HepG2 (cell line): ENCODE results near the gene LRRC8C. TPM values are rescaled to one million over a fixed set of nuclear protein-coding genes. Genes with fewer than 3 reads are reported as not detected.

Source experiments
- ATAC-seq: fragments of 200-7000 bp; cut with Tn5 transposase; 3 replicates; pipeline ENCODE4 v1.9.1; 2020; ENCODE audit warnings: mild to moderate bottlenecking, moderate library complexity
- BruUV-seq: library from RNA; stranded (reverse); fragments of 400-500 nt; replicated peaks from 2 replicates; lab custom pipeline; 2021; lab: Mats Ljungman, UMichigan
- CTCF ChIA-PET: fragments of 300-600 bp; formaldehyde crosslinking; extraction: SDS; loops from one replicate; lab custom pipeline; 2021; ENCODE audit warnings: low total read pairs, inconsistent platforms, low intra/inter-chr PET ratio; lab: Yijun Ruan, JAX
- POLR2A ChIA-PET: fragments of 350-600 bp; sonication (Branson Sonifier 250); formaldehyde crosslinking; loops from one replicate; lab custom pipeline; 2020; ENCODE audit warnings: antibody characterized with exemption, inconsistent platforms; lab: Yijun Ruan, JAX
- DNase-seq: peaks from one replicate; pipeline ENCODE4 v3.0.0-alpha.2; 2015; ENCODE audit warnings: low spot score
- FAIRE-seq: peaks from 3 replicates; lab custom pipeline; 2011; peaks lifted over from hg19 to GRCh38; lab: Jason Lieb, UNC
- H2AFZ ChIP-seq: one replicate; pipeline ENCODE4 v1.6.1; 2011; ENCODE audit warnings: low read length, inconsistent platforms
- H3K27ac ChIP-seq: fragments of 300-600 bp; 3 replicates; pipeline ENCODE4 v1.8.0; 2011; ENCODE audit warnings: mixed run types, mild to moderate bottlenecking, mixed read lengths, low read length, inconsistent platforms; ENCODE audit not compliant: insufficient read depth; ENCODE audit errors: extremely low read length
- H3K27me3 ChIP-seq, 2 experiments: fragments of 200-600 bp in 1 of 2; 2 replicates in 1 of 2; 3 replicates in 1 of 2; pipeline versions ENCODE4 v1.6.0 to v1.8.0; 2011; ENCODE audit warnings: low read length in 2 of 2, mild to moderate bottlenecking in 2 of 2, moderate library complexity in 2 of 2, inconsistent platforms in 1 of 2; ENCODE audit not compliant: insufficient read depth in 2 of 2, control insufficient read depth in 1 of 2
- H3K36me3 ChIP-seq, 2 experiments: fragments of 200-600 bp in 1 of 2; replicated peaks in 1 of 2; 2 replicates in 1 of 2; 3 replicates in 1 of 2; pipeline versions ENCODE4 v1.5.1 to v1.8.0; 2011; ENCODE audit warnings: low read length in 2 of 2, inconsistent platforms in 1 of 2; ENCODE audit not compliant: insufficient read depth in 2 of 2, control insufficient read depth in 1 of 2
- H3K4me1 ChIP-seq: 2 replicates; pipeline ENCODE4 v1.5.1; 2012; ENCODE audit warnings: low read length, inconsistent platforms; ENCODE audit not compliant: insufficient read depth
- H3K4me2 ChIP-seq: 2 replicates; pipeline ENCODE4 v1.6.0; 2011; ENCODE audit warnings: low read depth, low read length, inconsistent platforms
- H3K4me3 ChIP-seq, 3 experiments: fragments of 200-600 bp in 1 of 3; sonication (generic), shearing (Covaris generic) in 1 of 3; replicated peaks in 1 of 3; 2 replicates each; pipeline ENCODE4 v1.5.1; 2011 to 2016; ENCODE audit warnings: low read length in 3 of 3, inconsistent platforms in 2 of 3, low read depth in 2 of 3, mild to moderate bottlenecking in 2 of 3, control low read depth in 1 of 3, mixed read lengths in 1 of 3; ENCODE audit not compliant: insufficient read depth in 1 of 3
- H3K79me2 ChIP-seq: one replicate; pipeline ENCODE4 v1.6.1; 2011; ENCODE audit warnings: low read length, inconsistent platforms; ENCODE audit not compliant: insufficient read depth
- H3K9ac ChIP-seq: 2 replicates; pipeline ENCODE4 v1.6.0; 2011; ENCODE audit warnings: mild to moderate bottlenecking, low read depth, low read length, inconsistent platforms; ENCODE audit not compliant: insufficient read depth
- H3K9me3 ChIP-seq: 2 replicates; pipeline ENCODE4 v1.5.1; 2012; ENCODE audit warnings: mild to moderate bottlenecking, low read length
- H4K20me1 ChIP-seq: 2 replicates; pipeline ENCODE4 v1.6.0; 2011; ENCODE audit warnings: inconsistent platforms, mild to moderate bottlenecking, low read length, moderate library complexity; ENCODE audit not compliant: insufficient read depth
- ZKSCAN5 ChIP-seq: sonication (generic); formaldehyde crosslinking; IDR thresholded peaks from 2 replicates; pipeline ENCODE4 v1.5.1; 2020; ENCODE audit warnings: mild to moderate bottlenecking, missing genetic modification reagents
- WGBS: methylation state at CpG from one replicate; pipeline ENCODE4 v1.1.6; 2017; ENCODE audit warnings: low lambda C conversion rate; 5-methylcytosine and 5-hydroxymethylcytosine counted together
- in situ Hi-C: cut with HindIII; loops from 2 replicates; pipeline ENCODE4 v1.10.0; 2017; ENCODE audit warnings: low pct_unique_long_range_greater_than_20kb; ENCODE audit not compliant: extremely low pct_ligation_motif_present
- intact Hi-C: fragments of 100-400 bp; cut with micrococcal nuclease; formaldehyde crosslinking; loops from one replicate; pipeline ENCODE4 v1.10.0; 2022; ENCODE audit not compliant: unreplicated experiment
- polyA plus RNA-seq, 8 experiments: library from polyadenylated mRNA; depleted of rRNA in 3 of 8; stranded (reverse) in 7 of 8; unstranded in 1 of 8; fragments of >200 nt; fragmentation: Illumina TruSeq in 4 of 8; extraction: Trizol in 4 of 8; gene quantifications; 2 replicates each; pipeline versions ENCODE4 v1.2.1 to v1.2.3, GENCODE V29; 2011 to 2016; ENCODE audit warnings: low read depth in 4 of 8, missing spikeins in 1 of 8, mixed read lengths in 1 of 8; ENCODE audit not compliant: insufficient read depth in 1 of 8
- total RNA-seq, 5 experiments: library from RNA; depleted of rRNA; stranded (reverse); fragments of >200 nt; fragmentation: Illumina TruSeq; extraction: Trizol; gene quantifications; 2 replicates each; pipeline ENCODE4 v1.2.3, GENCODE V29; 2016; ENCODE audit warnings: low read depth in 1 of 5
- TF ChIP-seq, protein P1 (sequence below): fragments of 450-650 bp; IDR thresholded peaks from 2 replicates; pipeline ENCODE4 v1.6.1; 2016
- TF ChIP-seq, protein P2 (sequence below): sonication (generic); formaldehyde crosslinking; IDR thresholded peaks from 2 replicates; pipeline ENCODE4 v1.5.0; 2020; ENCODE audit warnings: missing genetic modification reagents

Gene LRRC8C
- total and polyA plus RNA-seq, 2 of the 13 experiments (the other 11 are each of a cell fraction or from before 2014, with no cell fraction given): 0.22 to 0.32 TPM

DNA sequence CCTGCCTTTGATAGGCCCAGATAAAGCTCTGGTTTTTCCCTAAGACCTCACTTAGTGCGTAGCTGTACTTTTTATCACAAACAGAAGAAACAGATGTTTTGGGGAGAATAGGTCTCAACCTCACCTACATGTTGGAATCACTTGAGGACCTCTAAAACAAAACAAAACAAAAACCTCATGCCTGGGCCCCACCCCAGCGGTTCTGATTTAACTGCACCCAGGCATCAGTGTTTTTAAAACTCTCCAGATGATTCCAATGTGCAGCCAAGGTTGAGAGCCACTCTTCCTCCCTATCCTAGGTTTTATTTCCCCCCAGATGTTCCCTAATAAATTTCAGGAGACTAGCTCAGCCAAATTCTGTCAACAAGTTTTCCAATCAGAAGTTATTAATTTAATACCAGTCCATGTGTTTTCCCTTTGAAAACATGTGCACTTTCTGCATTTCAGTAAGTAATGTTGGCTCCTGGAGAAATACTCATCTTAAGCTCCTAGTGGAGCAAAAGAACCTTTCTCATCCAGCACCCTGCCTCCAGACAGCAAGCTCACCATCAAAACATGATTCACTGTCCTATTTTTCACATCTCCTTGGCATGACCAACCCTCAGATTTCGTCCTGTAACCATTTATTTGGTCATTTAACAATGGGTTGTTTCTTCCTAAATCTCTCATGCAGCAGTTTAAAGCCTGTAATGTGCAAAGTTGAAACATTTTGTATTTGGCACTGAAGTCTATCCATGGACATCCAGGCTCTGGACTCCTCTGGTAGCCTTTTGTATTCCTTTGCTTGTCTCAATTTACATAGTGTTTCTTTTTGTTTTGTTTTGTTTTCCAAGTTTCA, 27.5 kb downstream of the LRRC8C start:
- DNase-seq (no peak), FAIRE-seq (no peak), ATAC-seq (no peak)
- Histone ChIP-seq H3K9me3 (no peaks in the 10 kb centered on the region), H4K20me1 (no peaks in the 10 kb centered on the region), H3K4me2 (no peak overlapping the region), H3K79me2 (no peaks in the 10 kb centered on the region), H2AFZ (no peak overlapping the region), H3K27ac (no peak overlapping the region), H3K4me1 (no peaks in the 10 kb centered on the region), H3K4me3 (no peak overlapping the region), H3K36me3 (no peaks in the 10 kb centered on the region), H3K27me3 (no peaks in the 10 kb centered on the region), H3K9ac (no peak overlapping the region)
- no TSS peak for BruUV-seq
- WGBS: 30% methylated on average over 3 of the region's 3 CpGs
- in situ Hi-C loops (no loop called here), intact Hi-C loops (no loop called here)
- no peak for TF ChIP-seq ZKSCAN5 (CRISPR knock-in tag)
- TF ChIP-seq, protein P1, sequence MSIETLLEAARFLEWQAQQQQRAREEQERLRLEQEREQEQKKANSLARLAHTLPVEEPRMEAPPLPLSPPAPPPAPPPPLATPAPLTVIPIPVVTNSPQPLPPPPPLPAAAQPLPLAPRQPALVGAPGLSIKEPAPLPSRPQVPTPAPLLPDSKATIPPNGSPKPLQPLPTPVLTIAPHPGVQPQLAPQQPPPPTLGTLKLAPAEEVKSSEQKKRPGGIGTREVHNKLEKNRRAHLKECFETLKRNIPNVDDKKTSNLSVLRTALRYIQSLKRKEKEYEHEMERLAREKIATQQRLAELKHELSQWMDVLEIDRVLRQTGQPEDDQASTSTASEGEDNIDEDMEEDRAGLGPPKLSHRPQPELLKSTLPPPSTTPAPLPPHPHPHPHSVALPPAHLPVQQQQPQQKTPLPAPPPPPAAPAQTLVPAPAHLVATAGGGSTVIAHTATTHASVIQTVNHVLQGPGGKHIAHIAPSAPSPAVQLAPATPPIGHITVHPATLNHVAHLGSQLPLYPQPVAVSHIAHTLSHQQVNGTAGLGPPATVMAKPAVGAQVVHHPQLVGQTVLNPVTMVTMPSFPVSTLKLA: peak; percentile 97
- TF ChIP-seq, protein P2, sequence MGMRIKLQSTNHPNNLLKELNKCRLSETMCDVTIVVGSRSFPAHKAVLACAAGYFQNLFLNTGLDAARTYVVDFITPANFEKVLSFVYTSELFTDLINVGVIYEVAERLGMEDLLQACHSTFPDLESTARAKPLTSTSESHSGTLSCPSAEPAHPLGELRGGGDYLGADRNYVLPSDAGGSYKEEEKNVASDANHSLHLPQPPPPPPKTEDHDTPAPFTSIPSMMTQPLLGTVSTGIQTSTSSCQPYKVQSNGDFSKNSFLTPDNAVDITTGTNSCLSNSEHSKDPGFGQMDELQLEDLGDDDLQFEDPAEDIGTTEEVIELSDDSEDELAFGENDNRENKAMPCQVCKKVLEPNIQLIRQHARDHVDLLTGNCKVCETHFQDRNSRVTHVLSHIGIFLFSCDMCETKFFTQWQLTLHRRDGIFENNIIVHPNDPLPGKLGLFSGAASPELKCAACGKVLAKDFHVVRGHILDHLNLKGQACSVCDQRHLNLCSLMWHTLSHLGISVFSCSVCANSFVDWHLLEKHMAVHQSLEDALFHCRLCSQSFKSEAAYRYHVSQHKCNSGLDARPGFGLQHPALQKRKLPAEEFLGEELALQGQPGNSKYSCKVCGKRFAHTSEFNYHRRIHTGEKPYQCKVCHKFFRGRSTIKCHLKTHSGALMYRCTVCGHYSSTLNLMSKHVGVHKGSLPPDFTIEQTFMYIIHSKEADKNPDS: no peak
- ChIA-PET CTCF (no interaction called here), POLR2A (no interaction called here)
